22Rv1 (cell line): ENCODE results near the gene MOCS3.

Experiments used
- ZFX ChIP-seq: fragments of 450-650 bp; IDR thresholded peaks from 2 replicates; pipeline ENCODE4 v1.6.1; 2017; ENCODE audit warnings: antibody characterized with exemption, borderline replicate concordance
- TF ChIP-seq, protein P1 (sequence below): fragments of 450-650 bp; IDR thresholded peaks from 2 replicates; pipeline ENCODE4 v1.5.1; 2017; ENCODE audit warnings: mild to moderate bottlenecking

DNA sequence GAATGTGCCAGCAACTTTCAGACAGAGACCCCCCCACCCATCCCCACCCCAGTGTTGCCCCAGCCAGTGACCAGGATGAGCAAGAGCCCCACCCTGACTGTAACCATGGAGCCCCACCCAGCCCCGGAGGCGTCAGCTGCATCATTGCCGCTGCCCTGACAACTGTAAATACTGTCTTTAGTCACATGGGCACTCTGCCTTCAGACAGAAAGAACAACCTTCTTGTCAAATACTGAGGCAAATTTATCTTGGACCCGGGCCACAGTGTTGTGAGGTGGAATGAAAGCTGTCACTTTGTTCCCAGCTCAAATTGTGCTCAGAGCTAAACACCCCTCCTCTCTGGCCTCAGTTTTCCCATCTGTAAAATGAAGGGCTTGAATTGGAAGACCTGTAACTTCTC lies 23.7 kb downstream of the MOCS3 start:
- TF ChIP-seq, protein P1, sequence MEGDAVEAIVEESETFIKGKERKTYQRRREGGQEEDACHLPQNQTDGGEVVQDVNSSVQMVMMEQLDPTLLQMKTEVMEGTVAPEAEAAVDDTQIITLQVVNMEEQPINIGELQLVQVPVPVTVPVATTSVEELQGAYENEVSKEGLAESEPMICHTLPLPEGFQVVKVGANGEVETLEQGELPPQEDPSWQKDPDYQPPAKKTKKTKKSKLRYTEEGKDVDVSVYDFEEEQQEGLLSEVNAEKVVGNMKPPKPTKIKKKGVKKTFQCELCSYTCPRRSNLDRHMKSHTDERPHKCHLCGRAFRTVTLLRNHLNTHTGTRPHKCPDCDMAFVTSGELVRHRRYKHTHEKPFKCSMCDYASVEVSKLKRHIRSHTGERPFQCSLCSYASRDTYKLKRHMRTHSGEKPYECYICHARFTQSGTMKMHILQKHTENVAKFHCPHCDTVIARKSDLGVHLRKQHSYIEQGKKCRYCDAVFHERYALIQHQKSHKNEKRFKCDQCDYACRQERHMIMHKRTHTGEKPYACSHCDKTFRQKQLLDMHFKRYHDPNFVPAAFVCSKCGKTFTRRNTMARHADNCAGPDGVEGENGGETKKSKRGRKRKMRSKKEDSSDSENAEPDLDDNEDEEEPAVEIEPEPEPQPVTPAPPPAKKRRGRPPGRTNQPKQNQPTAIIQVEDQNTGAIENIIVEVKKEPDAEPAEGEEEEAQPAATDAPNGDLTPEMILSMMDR: no peak
- TF ChIP-seq ZFX: no peak
